ENCODE results near the gene TDRD9.
A peak's percentile ranks its signal among the peaks of the same experiment; 100 is the strongest.

Gene TDRD9

DNA sequence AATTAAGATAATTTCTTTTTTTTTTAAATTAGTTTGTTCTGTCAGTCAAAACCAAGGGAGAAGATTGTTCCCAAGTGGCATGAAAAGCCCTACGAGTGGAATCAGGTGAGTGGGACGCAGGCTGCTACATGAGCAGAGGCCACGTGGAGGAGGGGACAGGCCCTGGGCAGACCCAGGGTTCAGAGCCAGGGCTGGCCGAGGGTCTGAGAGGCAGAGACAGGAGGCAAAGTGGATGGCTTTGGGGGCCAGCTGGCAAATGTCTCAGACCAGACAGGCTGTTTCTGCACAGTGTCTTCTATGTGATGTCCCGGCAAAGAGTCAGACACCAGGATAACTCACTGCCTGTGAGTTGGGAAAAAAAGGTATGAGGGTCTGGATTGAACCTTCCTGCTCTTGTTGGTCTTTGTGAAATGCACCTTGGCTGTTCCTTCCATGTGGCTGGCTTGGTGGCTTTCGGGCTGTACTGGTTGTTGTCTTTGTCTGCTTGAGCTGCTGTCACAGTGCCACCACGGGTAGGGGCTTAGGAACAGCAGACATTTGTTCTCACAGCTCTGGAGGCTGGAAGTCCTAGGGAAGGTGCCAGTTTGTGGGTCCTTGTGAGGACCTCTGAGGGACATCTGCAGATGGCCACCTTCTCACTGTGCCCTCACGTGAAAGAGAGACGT is 121.5 kb downstream of the TDRD9 start:
- TF ChIP-seq, protein P1, sequence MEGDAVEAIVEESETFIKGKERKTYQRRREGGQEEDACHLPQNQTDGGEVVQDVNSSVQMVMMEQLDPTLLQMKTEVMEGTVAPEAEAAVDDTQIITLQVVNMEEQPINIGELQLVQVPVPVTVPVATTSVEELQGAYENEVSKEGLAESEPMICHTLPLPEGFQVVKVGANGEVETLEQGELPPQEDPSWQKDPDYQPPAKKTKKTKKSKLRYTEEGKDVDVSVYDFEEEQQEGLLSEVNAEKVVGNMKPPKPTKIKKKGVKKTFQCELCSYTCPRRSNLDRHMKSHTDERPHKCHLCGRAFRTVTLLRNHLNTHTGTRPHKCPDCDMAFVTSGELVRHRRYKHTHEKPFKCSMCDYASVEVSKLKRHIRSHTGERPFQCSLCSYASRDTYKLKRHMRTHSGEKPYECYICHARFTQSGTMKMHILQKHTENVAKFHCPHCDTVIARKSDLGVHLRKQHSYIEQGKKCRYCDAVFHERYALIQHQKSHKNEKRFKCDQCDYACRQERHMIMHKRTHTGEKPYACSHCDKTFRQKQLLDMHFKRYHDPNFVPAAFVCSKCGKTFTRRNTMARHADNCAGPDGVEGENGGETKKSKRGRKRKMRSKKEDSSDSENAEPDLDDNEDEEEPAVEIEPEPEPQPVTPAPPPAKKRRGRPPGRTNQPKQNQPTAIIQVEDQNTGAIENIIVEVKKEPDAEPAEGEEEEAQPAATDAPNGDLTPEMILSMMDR (IDR thresholded peaks at IDR 0.05; ENCODE audit: low read depth, low read length) = no peak
- DNase-seq = no peak
- no peak overlapping the region for H3K4me3 ChIP-seq (ENCODE audit: low read depth, low read length)
- peaks cover 2% of the 10 kb centered on the region for H3K9me3 ChIP-seq (ENCODE audit: severe bottlenecking)
- no peaks in the 10 kb centered on the region for H3K27me3 ChIP-seq (ENCODE audit: insufficient read depth, low read depth, severe bottlenecking)
- H3K36me3 ChIP-seq = no peaks in the 10 kb centered on the region
- no peak overlapping the region; the same call in 1 of the 2 replicates for H3K27ac ChIP-seq

DNA sequence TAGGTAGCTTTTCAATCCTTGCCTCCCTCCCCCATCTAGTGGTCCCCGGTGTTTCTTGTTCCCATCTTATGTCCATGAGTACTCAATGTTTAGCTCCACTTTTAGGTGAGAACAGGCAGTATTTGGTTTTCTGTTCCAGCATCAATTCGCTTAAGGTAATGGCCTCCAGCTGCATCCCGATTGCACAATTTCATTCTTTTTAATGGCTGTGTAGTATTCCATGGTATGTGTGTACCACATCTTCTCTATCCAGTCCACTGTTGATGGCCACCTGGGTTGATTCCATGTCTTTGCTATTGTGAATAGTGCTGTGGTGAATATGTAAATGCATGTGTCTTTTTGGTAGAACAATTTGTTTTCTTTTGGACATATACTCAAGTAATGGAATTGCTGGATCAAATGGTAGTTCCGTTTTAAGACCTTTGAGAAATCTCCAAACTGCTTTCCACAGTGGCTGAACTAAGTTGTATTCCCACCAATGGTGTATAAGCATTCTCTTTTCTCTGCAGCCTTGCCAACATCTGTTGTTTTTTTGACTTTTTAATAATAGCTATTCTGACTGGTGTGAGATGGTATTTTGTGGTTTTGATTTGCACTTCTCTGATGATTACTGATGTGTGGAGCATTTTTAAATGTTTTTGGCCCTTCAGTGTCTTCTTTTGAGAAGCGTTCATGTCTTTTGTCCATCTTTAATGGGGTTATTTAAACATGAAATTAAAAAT is 123.0 kb downstream of the TDRD9 start:
- DNase-seq = no peak
- Histone ChIP-seq H3K36me3 (no peaks in the 10 kb centered on the region), H3K4me3 (ENCODE audit: low read depth, low read length) (no peak overlapping the region), H3K27me3 (ENCODE audit: insufficient read depth, low read depth, severe bottlenecking) (no peaks in the 10 kb centered on the region), H3K27ac (no peak overlapping the region), H3K9me3 (ENCODE audit: severe bottlenecking) (peaks cover 2% of the 10 kb centered on the region)
- TF ChIP-seq, protein P1 (IDR thresholded peaks at IDR 0.05; ENCODE audit: low read depth, low read length) = no peak

DNA sequence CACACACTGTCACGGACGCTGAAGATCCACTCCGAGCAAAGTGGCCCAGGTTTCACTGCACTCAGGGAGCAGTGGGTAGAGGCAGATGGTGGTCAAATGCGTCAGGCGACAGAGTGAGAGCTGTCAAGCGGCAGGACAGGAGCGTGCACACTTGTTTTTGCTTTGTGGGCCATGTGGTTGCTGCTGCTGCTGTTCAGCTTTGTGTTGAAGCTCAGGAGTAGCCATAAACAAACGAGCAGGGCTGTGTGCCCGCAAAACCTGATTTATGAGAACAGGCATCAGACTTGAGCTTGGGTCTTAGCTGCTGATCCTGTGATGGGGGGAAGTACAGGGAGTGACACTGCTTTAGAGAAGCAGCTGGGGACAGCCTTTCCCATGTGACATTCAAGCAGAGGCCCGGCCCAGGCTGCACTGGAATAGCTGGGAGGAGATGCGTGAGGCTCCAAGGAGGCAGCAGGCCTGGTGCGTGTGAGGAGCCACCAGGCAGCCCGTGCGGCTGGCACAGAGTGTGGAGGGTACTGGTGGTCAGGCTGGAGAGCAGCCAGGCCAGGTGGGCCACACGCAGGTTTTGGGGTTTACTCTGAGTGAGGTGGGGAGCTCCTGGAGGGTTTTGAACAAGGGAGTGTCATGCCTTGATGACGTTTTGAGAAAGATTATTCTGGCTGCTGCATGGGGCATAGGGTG is 126.1 kb downstream of the TDRD9 start:
- no peaks in the 10 kb centered on the region for H3K36me3 ChIP-seq
- peak; percentile 82 for DNase-seq
- no peak overlapping the region for H3K4me3 ChIP-seq (ENCODE audit: low read depth, low read length)
- peak overlapping the region; percentile 68 for H3K27ac ChIP-seq
- peaks cover 2% of the 10 kb centered on the region for H3K9me3 ChIP-seq (ENCODE audit: severe bottlenecking)
- TF ChIP-seq, protein P1 (IDR thresholded peaks at IDR 0.05; ENCODE audit: low read depth, low read length) = no peak
- no peaks in the 10 kb centered on the region for H3K27me3 ChIP-seq (ENCODE audit: insufficient read depth, low read depth, severe bottlenecking)

DNA sequence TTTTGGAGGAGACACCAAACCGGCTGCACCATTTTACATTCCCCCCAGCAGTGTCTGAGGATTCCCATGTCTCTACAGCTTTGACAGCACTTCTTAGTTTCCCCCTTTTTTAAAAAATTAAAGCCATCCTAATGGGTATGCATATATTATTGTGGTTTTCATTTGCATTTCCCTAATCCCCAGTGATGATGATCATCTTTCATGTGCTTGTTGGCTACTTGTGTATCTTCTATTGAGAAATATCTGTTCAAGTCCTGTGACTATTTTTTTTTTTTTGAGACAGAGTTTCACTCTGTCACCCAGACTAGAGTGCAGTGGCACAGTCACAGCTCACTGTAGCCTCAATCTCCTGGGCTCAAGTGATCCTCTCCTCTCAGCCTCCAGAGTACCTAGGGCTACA is 134.0 kb downstream of the TDRD9 start:
- H3K9me3 ChIP-seq (ENCODE audit: severe bottlenecking) = no peaks in the 10 kb centered on the region
- H3K4me3 ChIP-seq (ENCODE audit: low read depth, low read length) = no peak overlapping the region
- H3K27ac ChIP-seq = no peak overlapping the region
- no peak for DNase-seq
- H3K36me3 ChIP-seq = no peaks in the 10 kb centered on the region
- H3K27me3 ChIP-seq (ENCODE audit: insufficient read depth, low read depth, severe bottlenecking) = no peaks in the 10 kb centered on the region
- TF ChIP-seq, protein P1 (IDR thresholded peaks at IDR 0.05; ENCODE audit: low read depth, low read length) = no peak

DNA sequence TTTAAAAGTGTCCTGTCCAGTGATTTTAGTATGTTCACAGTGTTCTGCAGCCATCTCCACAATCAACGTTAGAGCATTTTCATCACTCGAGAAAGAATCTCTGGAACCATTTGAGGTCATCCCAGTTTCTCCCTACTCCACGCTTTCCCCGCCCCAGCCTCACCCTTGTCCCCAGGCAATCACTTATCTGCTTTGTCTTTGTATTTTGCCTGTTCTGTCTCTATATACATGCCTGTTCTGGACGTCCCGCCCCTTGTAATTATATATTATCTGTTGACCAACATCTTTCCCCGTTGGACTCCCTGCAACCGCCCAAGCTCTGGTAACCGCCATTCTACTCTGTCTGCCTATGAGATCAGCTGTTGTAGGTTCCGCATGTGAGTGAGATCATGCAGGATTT is 135.7 kb downstream of the TDRD9 start:
- Histone ChIP-seq H3K27me3 (ENCODE audit: insufficient read depth, low read depth, severe bottlenecking) (no peaks in the 10 kb centered on the region), H3K9me3 (ENCODE audit: severe bottlenecking) (no peaks in the 10 kb centered on the region), H3K36me3 (no peaks in the 10 kb centered on the region), H3K4me3 (ENCODE audit: low read depth, low read length) (no peak overlapping the region), H3K27ac (no peak overlapping the region)
- no peak for DNase-seq
- TF ChIP-seq, protein P1 (IDR thresholded peaks at IDR 0.05; ENCODE audit: low read depth, low read length) = no peak

Measured in WERI-Rb-1 (cell line).